GM12874 (cell line): ENCODE data around the gene HSPBP1.

Source experiments
- CTCF ChIP-seq: IDR thresholded peaks from 2 replicates; pipeline ENCODE4 v1.5.1; 2011; ENCODE audit warnings: low read depth, mild to moderate bottlenecking, control low read depth, low read length, moderate library complexity; ENCODE audit not compliant: insufficient read depth

The HSPBP1 gene

GRCh38 chr19:55232986-55233385, 46.9 kb downstream of the HSPBP1 start:
- no peak for TF ChIP-seq CTCF

- TF ChIP-seq CTCF = no peak
These were observed 47.7 kb downstream of the HSPBP1 start for GRCh38 chr19:55232286-55232602.

- TF ChIP-seq CTCF = no peak
These were observed 48.3 kb downstream of the HSPBP1 start for GRCh38 chr19:55231391-55232285.

GRCh38 chr19:55230780-55231179, 49.1 kb downstream of the HSPBP1 start:
- no peak for TF ChIP-seq CTCF

- no peak for TF ChIP-seq CTCF
These were observed 49.6 kb downstream of the HSPBP1 start for GRCh38 chr19:55230329-55230728.

- no peak for TF ChIP-seq CTCF
These were observed 50.1 kb downstream of the HSPBP1 start for GRCh38 chr19:55229789-55230182.

GRCh38 chr19:55229145-55229788, 50.6 kb downstream of the HSPBP1 start:
- TF ChIP-seq CTCF = no peak
